Measurements from ENCODE around the gene UBR1.

The UBR1 gene

GRCh38 chr15:43127752-43128151 is 21.9 kb upstream of the UBR1 start:
- in situ Hi-C loops (cut with HindIII; ENCODE audit: low pct_unique_long_range_greater_than_20kb, low sequenced_read_pairs): no loop called here
- no peak for TF ChIP-seq JUND (IDR thresholded peaks at IDR 0.05; ENCODE audit: low read depth)
- DNase-seq (ENCODE audit: low read depth in 1 of 2, low spot score in 1 of 2): peak in 1 of 2 experiments; percentile 57

GRCh38 chr15:43126356-43126755 is 20.5 kb upstream of the UBR1 start:
- DNase-seq (ENCODE audit: low read depth in 1 of 2, low spot score in 1 of 2): no peak
- TF ChIP-seq JUND (IDR thresholded peaks at IDR 0.05; ENCODE audit: low read depth): no peak
- in situ Hi-C loops (cut with HindIII; ENCODE audit: low pct_unique_long_range_greater_than_20kb, low sequenced_read_pairs): no loop called here

- no peak for DNase-seq (ENCODE audit: low read depth in 1 of 2, low spot score in 1 of 2)
- in situ Hi-C loops (cut with HindIII; ENCODE audit: low pct_unique_long_range_greater_than_20kb, low sequenced_read_pairs): no loop called here
- no peak for TF ChIP-seq JUND (IDR thresholded peaks at IDR 0.05; ENCODE audit: low read depth)
Measured at GRCh38 chr15:43125100-43125661, 19.3 kb upstream of the UBR1 start.

GRCh38 chr15:43121863-43122262 is 16.0 kb upstream of the UBR1 start:
- DNase-seq (ENCODE audit: low read depth in 1 of 2, low spot score in 1 of 2): no peak
- TF ChIP-seq JUND (IDR thresholded peaks at IDR 0.05; ENCODE audit: low read depth): no peak
- in situ Hi-C loops (cut with HindIII; ENCODE audit: low pct_unique_long_range_greater_than_20kb, low sequenced_read_pairs): no loop called here

GRCh38 chr15:43118829-43119228 is 13.0 kb upstream of the UBR1 start:
- in situ Hi-C loops (cut with HindIII; ENCODE audit: low pct_unique_long_range_greater_than_20kb, low sequenced_read_pairs): no loop called here
- no peak for DNase-seq (ENCODE audit: low read depth in 1 of 2, low spot score in 1 of 2)
- TF ChIP-seq JUND (IDR thresholded peaks at IDR 0.05; ENCODE audit: low read depth): no peak

GRCh38 chr15:43118286-43118685 is 12.4 kb upstream of the UBR1 start:
- no peak for TF ChIP-seq JUND (IDR thresholded peaks at IDR 0.05; ENCODE audit: low read depth)
- no peak for DNase-seq (ENCODE audit: low read depth in 1 of 2, low spot score in 1 of 2)
- in situ Hi-C loops (cut with HindIII; ENCODE audit: low pct_unique_long_range_greater_than_20kb, low sequenced_read_pairs): no loop called here

- no peak for TF ChIP-seq JUND (IDR thresholded peaks at IDR 0.05; ENCODE audit: low read depth)
- DNase-seq (ENCODE audit: low read depth in 1 of 2, low spot score in 1 of 2): no peak
- in situ Hi-C loops (cut with HindIII; ENCODE audit: low pct_unique_long_range_greater_than_20kb, low sequenced_read_pairs): no loop called here
Measured at GRCh38 chr15:43111354-43111753, 5.5 kb upstream of the UBR1 start.

- no peak for TF ChIP-seq JUND (IDR thresholded peaks at IDR 0.05; ENCODE audit: low read depth)
- no peak for DNase-seq (ENCODE audit: low read depth in 1 of 2, low spot score in 1 of 2)
- in situ Hi-C loops (cut with HindIII; ENCODE audit: low pct_unique_long_range_greater_than_20kb, low sequenced_read_pairs): no loop called here
Measured at GRCh38 chr15:43107751-43108150, 1.9 kb upstream of the UBR1 start.

GRCh38 chr15:43106486-43106829 is 620 bp upstream of the UBR1 start:
- no peak for TF ChIP-seq JUND (IDR thresholded peaks at IDR 0.05; ENCODE audit: low read depth)
- DNase-seq (ENCODE audit: low read depth in 1 of 2, low spot score in 1 of 2): no peak
- in situ Hi-C loops (cut with HindIII; ENCODE audit: low pct_unique_long_range_greater_than_20kb, low sequenced_read_pairs): no loop called here

- peak; percentile 16 to 39 for DNase-seq (ENCODE audit: low read depth in 1 of 2, low spot score in 1 of 2)
Measured at GRCh38 chr15:43105077-43105736, 631 bp downstream of the UBR1 start.

GRCh38 chr15:43104426-43104825 is 1.4 kb downstream of the UBR1 start:
- in situ Hi-C loops (cut with HindIII; ENCODE audit: low pct_unique_long_range_greater_than_20kb, low sequenced_read_pairs): no loop called here
- no peak for TF ChIP-seq JUND (IDR thresholded peaks at IDR 0.05; ENCODE audit: low read depth)
- no peak for DNase-seq (ENCODE audit: low read depth in 1 of 2, low spot score in 1 of 2)

More at GRCh38 chr15:43105077-43105736, 631 bp downstream of the UBR1 start:
- in situ Hi-C loops (cut with HindIII; ENCODE audit: low pct_unique_long_range_greater_than_20kb, low sequenced_read_pairs): no loop called here
- no peak for TF ChIP-seq JUND (IDR thresholded peaks at IDR 0.05; ENCODE audit: low read depth)

- no peak for DNase-seq (ENCODE audit: low read depth in 1 of 2, low spot score in 1 of 2)
Measured at GRCh38 chr15:43103907-43104306, 1.9 kb downstream of the UBR1 start.

GRCh38 chr15:43102187-43102586 is 3.7 kb downstream of the UBR1 start:
- no peak for TF ChIP-seq JUND (IDR thresholded peaks at IDR 0.05; ENCODE audit: low read depth)
- DNase-seq (ENCODE audit: low read depth in 1 of 2, low spot score in 1 of 2): no peak
- in situ Hi-C loops (cut with HindIII; ENCODE audit: low pct_unique_long_range_greater_than_20kb, low sequenced_read_pairs): no loop called here

More at GRCh38 chr15:43103907-43104306, 1.9 kb downstream of the UBR1 start:
- no peak for TF ChIP-seq JUND (IDR thresholded peaks at IDR 0.05; ENCODE audit: low read depth)
- in situ Hi-C loops (cut with HindIII; ENCODE audit: low pct_unique_long_range_greater_than_20kb, low sequenced_read_pairs): no loop called here

- no peak for TF ChIP-seq JUND (IDR thresholded peaks at IDR 0.05; ENCODE audit: low read depth)
- in situ Hi-C loops (cut with HindIII; ENCODE audit: low pct_unique_long_range_greater_than_20kb, low sequenced_read_pairs): no loop called here
- DNase-seq (ENCODE audit: low read depth in 1 of 2, low spot score in 1 of 2): peak in 1 of 2 experiments; percentile 8
Measured at GRCh38 chr15:43100971-43101370, 4.9 kb downstream of the UBR1 start.
